Cardiac fibroblast (primary cell): ENCODE data around the gene PCCB.

Source experiments
- DNase-seq, 2 donors: peaks; one replicate each; pipeline versions ENCODE4 v3.0.0 to v3.0.0-alpha.2; 2010; ENCODE audit warnings: low read depth in 2 of 2
- H3K4me3 ChIP-seq, 2 donors: replicated peaks in 1 of 2; 1 replicate in 1 of 2; 2 replicates in 1 of 2; pipeline ENCODE4 v1.5.1; 2011; ENCODE audit warnings: low read depth in 2 of 2, low read length in 2 of 2, mild to moderate bottlenecking in 2 of 2, moderate library complexity in 1 of 2
- CTCF ChIP-seq: IDR thresholded peaks from one replicate; pipeline ENCODE4 v1.5.1; 2011; ENCODE audit warnings: low read depth, mild to moderate bottlenecking, low read length, inconsistent platforms

Gene PCCB

GRCh38 chr3:136300444-136300843, 50.3 kb downstream of the PCCB start:
- H3K4me3 ChIP-seq, result no peak overlapping the region
- no peak for TF ChIP-seq CTCF
- no peak for DNase-seq

GRCh38 chr3:136305879-136306278, 55.7 kb downstream of the PCCB start:
- TF ChIP-seq CTCF, result peak; percentile 47
- peak in 1 of 2 donors; percentile 70 for DNase-seq
- H3K4me3 ChIP-seq, result no peak overlapping the region

GRCh38 chr3:136311261-136311660, 61.1 kb downstream of the PCCB start:
- no peak for DNase-seq
- H3K4me3 ChIP-seq, result no peak overlapping the region
- no peak for TF ChIP-seq CTCF

GRCh38 chr3:136311968-136312367, 61.8 kb downstream of the PCCB start:
- H3K4me3 ChIP-seq, result no peak overlapping the region
- no peak for TF ChIP-seq CTCF
- peak in 1 of 2 donors; percentile 28 for DNase-seq

GRCh38 chr3:136326316-136326715, 76.2 kb downstream of the PCCB start:
- no peak for TF ChIP-seq CTCF
- H3K4me3 ChIP-seq, result no peak overlapping the region
- DNase-seq, result no peak

GRCh38 chr3:136327671-136328070, 77.5 kb downstream of the PCCB start:
- no peak for DNase-seq
- no peak for TF ChIP-seq CTCF
- H3K4me3 ChIP-seq, result no peak overlapping the region

- no peak for DNase-seq
- no peak overlapping the region for H3K4me3 ChIP-seq
- no peak for TF ChIP-seq CTCF
Observed at GRCh38 chr3:136329593-136329992, 79.5 kb downstream of the PCCB start.
